Gastroesophageal sphincter (tissue), 3 donors: ENCODE measurements around the gene SERF1B.
"Not testable (repeated sequence)": the region's sequence is repeated elsewhere in the genome, so short reads cannot be mapped to it uniquely, and the experiment has no call there.

Source experiments
- CTCF ChIP-seq, 4 experiments: fragments of 200-600 bp in 2 of 4; fragments of 450-650 bp in 2 of 4; sonication (generic) in 1 of 4; IDR thresholded peaks; one replicate each; pipeline ENCODE4 v1.5.1; 2017 to 2019; ENCODE audit warnings: antibody characterized with exemption in 4 of 4, mild to moderate bottlenecking in 2 of 4, moderate library complexity in 2 of 4
- POLR2AphosphoS5 ChIP-seq: sonication (generic); formaldehyde crosslinking; IDR thresholded peaks from one replicate; pipeline ENCODE4 v1.6.1; 2017; ENCODE audit warnings: antibody characterized with exemption

- TF ChIP-seq CTCF (IDR thresholded peaks at IDR 0.05); POLR2AphosphoS5: not testable (repeated sequence)
Observed at GRCh38 chr5:70041411-70041810, 16.4 kb downstream of the SERF1B start.
